Measurements from ENCODE around the gene SLC29A3. TPM values are rescaled to one million over a fixed set of nuclear protein-coding genes. Genes with fewer than 3 reads are reported as not detected.
"Not testable (repeated sequence)": the region's sequence is repeated elsewhere in the genome, so short reads cannot be mapped to it uniquely, and the experiment has no call there.

Gene SLC29A3
- total RNA-seq, 1 donor from 2014 or later = 11.6 TPM

GRCh38 chr10:71283876-71284275, 35.2 kb upstream of the SLC29A3 start:
- no peak for DNase-seq (ENCODE audit: low spot score)

GRCh38 chr10:71284544-71285179, 34.4 kb upstream of the SLC29A3 start:
- DNase-seq (ENCODE audit: low spot score) = no peak

DNA sequence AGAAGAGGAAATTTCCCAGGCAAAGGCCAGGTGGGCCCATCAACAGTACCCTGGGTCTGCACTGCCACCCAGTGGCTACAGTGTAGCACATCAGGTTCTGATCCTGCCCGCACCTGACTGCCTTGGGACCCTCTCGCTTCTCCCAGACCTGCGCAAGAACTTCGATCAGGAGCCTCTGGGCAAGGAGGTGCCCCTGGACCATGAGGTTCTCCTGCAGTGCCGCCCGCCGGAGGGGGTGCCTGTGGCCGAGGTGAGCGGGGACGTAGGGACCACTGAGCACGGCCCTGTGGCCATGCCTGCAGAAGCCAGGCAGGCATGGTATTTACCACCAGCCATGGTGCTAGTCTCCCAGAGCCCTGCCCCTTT, 33.9 kb upstream of the SLC29A3 start:
- DNase-seq (ENCODE audit: low spot score) = no peak

DNA sequence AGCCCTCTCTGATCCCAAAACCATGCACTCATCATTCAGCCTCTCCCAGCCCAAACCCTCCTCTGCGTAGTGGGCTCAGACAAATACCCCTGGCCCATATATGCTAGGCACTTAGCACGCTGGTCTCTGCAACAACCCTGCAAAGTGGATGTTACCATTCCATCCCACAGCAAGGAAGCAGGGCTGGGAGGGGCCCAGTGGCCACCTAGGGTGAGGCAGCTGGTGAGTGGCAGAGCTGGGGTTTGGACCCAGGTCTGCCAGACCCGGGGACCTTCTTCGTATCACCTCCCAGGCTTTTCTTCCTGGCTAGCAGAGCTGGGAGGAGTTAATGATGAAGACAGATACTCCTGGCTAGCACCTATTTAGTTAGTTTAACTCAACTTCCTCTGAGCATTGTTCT, 33.1 kb upstream of the SLC29A3 start:
- DNase-seq (ENCODE audit: low spot score) = no peak

DNA sequence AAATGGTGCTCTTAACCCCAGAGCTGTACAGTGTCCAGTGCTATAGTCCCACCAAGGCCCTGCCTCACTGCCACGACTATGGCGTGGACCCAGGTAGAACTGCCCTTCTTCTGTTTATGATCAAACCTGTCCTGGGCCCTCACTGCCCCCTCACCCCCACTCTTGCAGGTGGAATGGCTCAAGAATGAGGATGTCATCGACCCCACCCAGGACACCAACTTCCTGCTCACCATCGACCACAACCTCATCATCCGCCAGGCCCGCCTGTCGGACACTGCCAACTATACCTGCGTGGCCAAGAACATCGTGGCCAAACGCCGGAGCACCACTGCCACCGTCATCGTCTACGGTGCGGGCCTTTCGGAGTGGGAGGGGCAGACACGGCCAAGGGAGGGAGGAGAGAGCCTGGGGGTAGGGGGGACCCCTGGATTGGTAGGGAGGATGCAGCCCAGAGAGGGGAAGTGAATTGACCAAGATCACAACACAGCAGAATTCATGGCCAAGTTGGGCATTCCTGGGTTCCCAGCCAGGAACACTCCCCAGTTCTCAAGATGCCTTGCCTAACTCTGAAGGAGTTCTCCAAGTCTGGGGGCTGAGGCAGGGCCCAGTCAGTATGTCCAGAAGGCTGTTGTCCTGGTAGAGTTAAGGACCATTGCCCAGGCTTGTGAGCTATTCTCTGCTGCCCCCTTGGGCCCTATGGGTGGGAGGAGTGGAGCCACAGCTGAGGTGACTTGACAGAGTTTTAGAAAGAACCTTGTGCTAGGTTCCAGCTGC, 32.4 kb upstream of the SLC29A3 start:
- DNase-seq (ENCODE audit: low spot score) = no peak

- no peak for DNase-seq (ENCODE audit: low spot score)
Observed at GRCh38 chr10:71287456-71287855, 31.6 kb upstream of the SLC29A3 start.

DNA sequence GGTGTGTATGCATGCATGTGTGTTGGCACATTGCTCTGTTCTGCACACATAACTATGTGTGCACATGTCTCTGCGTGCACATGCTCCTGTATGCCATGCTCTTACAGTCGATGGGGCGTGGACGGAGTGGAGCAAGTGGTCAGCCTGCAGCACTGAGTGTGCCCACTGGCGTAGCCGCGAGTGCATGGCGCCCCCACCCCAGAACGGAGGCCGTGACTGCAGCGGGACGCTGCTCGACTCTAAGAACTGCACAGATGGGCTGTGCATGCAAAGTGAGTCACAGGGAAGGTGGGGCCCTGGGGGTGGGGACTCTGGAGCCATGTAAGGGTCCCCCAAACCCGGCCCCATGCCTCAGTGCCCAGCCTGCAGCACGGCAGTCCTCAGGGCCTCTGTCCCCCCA, 30.6 kb upstream of the SLC29A3 start:
- no peak for DNase-seq (ENCODE audit: low spot score)

- no peak for DNase-seq (ENCODE audit: low spot score)
Observed at GRCh38 chr10:71289421-71290130, 29.5 kb upstream of the SLC29A3 start.

GRCh38 chr10:71290331-71290730, 28.7 kb upstream of the SLC29A3 start:
- no peak for DNase-seq (ENCODE audit: low spot score)

GRCh38 chr10:71290806-71291527, 28.1 kb upstream of the SLC29A3 start:
- no peak for DNase-seq (ENCODE audit: low spot score)

- no peak for DNase-seq (ENCODE audit: low spot score)
Observed at GRCh38 chr10:71291528-71291900, 27.5 kb upstream of the SLC29A3 start.

- no peak for DNase-seq (ENCODE audit: low spot score)
Observed at GRCh38 chr10:71292624-71293445, 26.2 kb upstream of the SLC29A3 start.

- DNase-seq (ENCODE audit: low spot score) = no peak
Observed at GRCh38 chr10:71293446-71294084, 25.5 kb upstream of the SLC29A3 start.

- no peak for DNase-seq (ENCODE audit: low spot score)
Observed at GRCh38 chr10:71294091-71294561, 24.9 kb upstream of the SLC29A3 start.

GRCh38 chr10:71294856-71295255, 24.2 kb upstream of the SLC29A3 start:
- DNase-seq (ENCODE audit: low spot score) = no peak

- no peak for DNase-seq (ENCODE audit: low spot score)
Observed at GRCh38 chr10:71295641-71296040, 23.4 kb upstream of the SLC29A3 start.

- DNase-seq (ENCODE audit: low spot score) = no peak
Observed at GRCh38 chr10:71296086-71296485, 23.0 kb upstream of the SLC29A3 start.

GRCh38 chr10:71296811-71297210, 22.2 kb upstream of the SLC29A3 start:
- not testable (repeated sequence) for DNase-seq (ENCODE audit: low spot score)

GRCh38 chr10:71297343-71297742, 21.7 kb upstream of the SLC29A3 start:
- no peak for DNase-seq (ENCODE audit: low spot score)

GRCh38 chr10:71299071-71299785, 19.8 kb upstream of the SLC29A3 start:
- no peak for DNase-seq (ENCODE audit: low spot score)
